GM12892 (cell line): ENCODE data around the gene MUC5AC.
"Not testable (repeated sequence)": the region's sequence is repeated elsewhere in the genome, so short reads cannot be mapped to it uniquely, and the experiment has no call there.

Source experiments
- DNase-seq: peaks from one replicate; pipeline ENCODE4 v3.0.0; 2011; ENCODE audit not compliant: insufficient read length
- FAIRE-seq: peaks from 2 replicates; lab custom pipeline; 2011; peaks lifted over from hg19 to GRCh38; lab: Jason Lieb, UNC
- POLR2A ChIP-seq: IDR thresholded peaks from 2 replicates; pipeline ENCODE4 v1.6.1; 2011; ENCODE audit warnings: low read depth, low read length, control low read depth
- POLR2AphosphoS5 ChIP-seq: IDR thresholded peaks from 2 replicates; pipeline ENCODE4 v1.6.1; 2011; ENCODE audit warnings: low read depth, low read length, control low read depth
- TAF1 ChIP-seq: IDR thresholded peaks from 2 replicates; pipeline ENCODE4 v1.6.1; 2011; ENCODE audit warnings: low read depth, mild to moderate bottlenecking, control low read depth, low read length, borderline replicate concordance

The MUC5AC gene

DNA sequence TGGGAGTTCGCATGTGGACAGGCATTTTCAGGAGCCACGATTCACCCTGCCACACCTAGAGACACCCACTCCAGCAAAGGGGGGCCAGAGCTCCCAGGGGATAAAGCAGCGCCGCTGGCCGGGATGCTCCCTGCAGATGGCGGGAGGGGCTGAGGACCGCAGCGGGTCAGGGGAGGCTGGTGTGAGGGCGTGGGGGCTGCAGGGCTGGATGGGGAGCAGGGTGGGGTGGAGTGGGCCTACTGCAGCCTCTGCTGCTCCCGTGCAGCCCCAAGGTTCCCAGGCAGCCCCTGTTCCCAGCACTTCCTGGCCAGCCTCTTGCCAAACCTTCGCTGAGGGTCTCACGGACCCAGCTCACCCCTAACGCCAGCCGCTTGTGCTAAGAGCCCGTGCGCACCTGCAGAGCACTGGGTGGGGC is 78.2 kb downstream of the MUC5AC start:
- TF ChIP-seq POLR2A (no peak), TAF1 (no peak)
- FAIRE-seq (no peak), DNase-seq (no peak)

GRCh38 chr11:1236316-1237127 is 78.8 kb downstream of the MUC5AC start:
- TF ChIP-seq POLR2A (no peak), TAF1 (no peak)
- no peak for FAIRE-seq

GRCh38 chr11:1237128-1237580 is 79.4 kb downstream of the MUC5AC start:
- TF ChIP-seq POLR2AphosphoS5 (no peak), POLR2A (no peak), TAF1 (no peak)
- FAIRE-seq (no peak), DNase-seq (no peak)

More at GRCh38 chr11:1236316-1237127, 78.8 kb downstream of the MUC5AC start:
- DNase-seq = no peak

GRCh38 chr11:1237851-1238250 is 80.1 kb downstream of the MUC5AC start:
- FAIRE-seq = no peak
- no peak for TF ChIP-seq POLR2A
- no peak for TF ChIP-seq TAF1
- no peak for TF ChIP-seq POLR2AphosphoS5

DNA sequence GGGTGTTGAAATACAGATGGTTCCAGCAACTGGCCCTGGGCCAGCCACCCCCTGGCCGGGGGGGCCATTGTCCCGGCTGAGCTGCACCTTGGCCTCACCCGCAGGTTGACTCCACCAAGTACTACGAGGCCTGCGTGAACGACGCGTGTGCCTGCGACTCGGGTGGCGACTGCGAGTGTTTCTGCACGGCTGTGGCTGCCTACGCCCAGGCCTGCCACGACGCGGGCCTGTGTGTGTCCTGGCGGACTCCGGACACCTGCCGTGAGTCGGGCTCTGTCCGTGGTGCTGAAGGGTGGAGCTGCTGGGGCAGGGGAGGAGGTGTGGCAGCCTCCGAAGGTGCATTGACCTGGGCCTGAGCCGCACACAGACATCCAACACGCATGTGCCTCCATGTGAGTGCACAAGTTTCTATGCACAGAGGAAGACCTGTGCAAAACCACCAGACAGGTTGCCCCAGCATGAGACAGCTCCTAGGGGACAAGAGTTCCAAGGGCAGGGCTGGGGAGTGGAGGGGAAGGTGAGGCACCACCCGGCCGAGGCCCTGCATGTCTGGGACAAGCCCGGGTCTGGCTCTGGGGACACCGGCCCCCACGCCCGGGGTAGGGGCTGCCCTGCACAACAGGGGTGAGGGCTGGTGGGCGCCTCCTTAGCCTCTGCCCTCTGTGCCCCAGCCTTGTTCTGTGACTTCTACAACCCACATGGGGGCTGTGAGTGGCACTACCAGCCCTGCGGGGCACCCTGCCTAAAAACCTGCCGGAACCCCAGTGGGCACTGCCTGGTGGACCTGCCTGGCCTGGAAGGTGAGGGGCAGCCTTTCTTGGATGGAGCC is 81.2 kb downstream of the MUC5AC start:
- DNase-seq (no peak), FAIRE-seq (no peak)
- TF ChIP-seq POLR2AphosphoS5 = no peak
- no peak for TF ChIP-seq TAF1
- no peak for TF ChIP-seq POLR2A

More at GRCh38 chr11:1237851-1238250, 80.1 kb downstream of the MUC5AC start:
- DNase-seq = no peak

GRCh38 chr11:1239596-1240205 is 81.9 kb downstream of the MUC5AC start:
- DNase-seq = no peak
- TF ChIP-seq TAF1 = no peak
- TF ChIP-seq POLR2A = no peak
- TF ChIP-seq POLR2AphosphoS5 = no peak
- FAIRE-seq = no peak

GRCh38 chr11:1240771-1241170 is 83.0 kb downstream of the MUC5AC start:
- no peak for TF ChIP-seq POLR2A
- no peak for TF ChIP-seq TAF1
- DNase-seq (no peak), FAIRE-seq (no peak)

GRCh38 chr11:1241706-1242105 is 84.0 kb downstream of the MUC5AC start:
- DNase-seq = no peak
- FAIRE-seq = no peak
- TF ChIP-seq POLR2A (no peak), TAF1 (no peak), POLR2AphosphoS5 (no peak)

- FAIRE-seq (no peak), DNase-seq (no peak)
- no peak for TF ChIP-seq POLR2AphosphoS5
- TF ChIP-seq TAF1 = no peak
- TF ChIP-seq POLR2A = no peak
Observed at GRCh38 chr11:1242289-1242688, 84.5 kb downstream of the MUC5AC start.

DNA sequence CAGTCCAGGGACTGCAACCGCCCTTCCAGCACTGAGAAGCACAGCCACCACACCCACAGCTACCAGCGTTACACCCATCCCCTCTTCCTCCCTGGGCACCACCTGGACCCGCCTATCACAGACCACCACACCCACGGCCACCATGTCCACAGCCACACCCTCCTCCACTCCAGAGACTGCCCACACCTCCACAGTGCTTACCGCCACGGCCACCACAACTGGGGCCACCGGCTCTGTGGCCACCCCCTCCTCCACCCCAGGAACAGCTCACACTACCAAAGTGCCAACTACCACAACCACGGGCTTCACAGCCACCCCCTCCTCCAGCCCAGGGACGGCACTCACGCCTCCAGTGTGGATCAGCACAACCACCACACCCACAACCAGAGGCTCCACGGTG is 85.0 kb downstream of the MUC5AC start:
- DNase-seq, FAIRE-seq: not testable (repeated sequence)

DNA sequence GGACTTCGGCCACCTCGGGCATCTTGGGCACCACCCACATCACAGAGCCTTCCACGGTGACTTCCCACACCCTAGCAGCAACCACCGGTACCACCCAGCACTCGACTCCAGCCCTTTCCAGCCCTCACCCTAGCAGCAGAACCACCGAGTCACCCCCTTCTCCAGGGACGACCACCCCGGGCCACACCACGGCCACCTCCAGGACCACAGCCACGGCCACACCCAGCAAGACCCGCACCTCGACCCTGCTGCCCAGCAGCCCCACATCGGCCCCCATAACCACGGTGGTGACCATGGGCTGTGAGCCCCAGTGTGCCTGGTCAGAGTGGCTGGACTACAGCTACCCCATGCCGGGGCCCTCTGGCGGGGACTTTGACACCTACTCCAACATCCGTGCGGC is 85.8 kb downstream of the MUC5AC start:
- DNase-seq, FAIRE-seq: not testable (repeated sequence)

DNA sequence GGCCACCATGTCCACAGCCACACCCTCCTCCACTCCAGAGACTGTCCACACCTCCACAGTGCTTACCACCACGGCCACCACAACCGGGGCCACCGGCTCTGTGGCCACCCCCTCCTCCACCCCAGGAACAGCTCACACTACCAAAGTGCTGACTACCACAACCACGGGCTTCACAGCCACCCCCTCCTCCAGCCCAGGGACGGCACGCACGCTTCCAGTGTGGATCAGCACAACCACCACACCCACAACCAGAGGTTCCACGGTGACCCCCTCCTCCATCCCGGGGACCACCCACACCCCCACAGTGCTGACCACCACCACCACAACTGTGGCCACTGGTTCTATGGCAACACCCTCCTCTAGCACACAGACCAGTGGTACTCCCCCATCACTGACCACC is 86.8 kb downstream of the MUC5AC start:
- DNase-seq, FAIRE-seq: not testable (repeated sequence)

- not testable (repeated sequence) for DNase-seq, FAIRE-seq
Observed at GRCh38 chr11:1245717-1246116, 88.0 kb downstream of the MUC5AC start.

DNA sequence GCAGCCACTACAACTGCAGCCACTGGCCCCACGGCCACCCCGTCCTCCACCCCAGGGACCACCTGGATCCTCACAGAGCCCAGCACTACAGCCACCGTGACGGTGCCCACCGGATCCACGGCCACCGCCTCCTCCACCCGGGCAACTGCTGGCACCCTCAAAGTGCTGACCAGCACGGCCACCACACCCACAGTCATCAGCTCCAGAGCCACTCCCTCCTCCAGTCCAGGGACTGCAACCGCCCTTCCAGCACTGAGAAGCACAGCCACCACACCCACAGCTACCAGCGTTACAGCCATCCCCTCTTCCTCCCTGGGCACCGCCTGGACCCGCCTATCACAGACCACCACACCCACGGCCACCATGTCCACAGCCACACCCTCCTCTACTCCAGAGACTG is 88.5 kb downstream of the MUC5AC start:
- not testable (repeated sequence) for DNase-seq, FAIRE-seq

DNA sequence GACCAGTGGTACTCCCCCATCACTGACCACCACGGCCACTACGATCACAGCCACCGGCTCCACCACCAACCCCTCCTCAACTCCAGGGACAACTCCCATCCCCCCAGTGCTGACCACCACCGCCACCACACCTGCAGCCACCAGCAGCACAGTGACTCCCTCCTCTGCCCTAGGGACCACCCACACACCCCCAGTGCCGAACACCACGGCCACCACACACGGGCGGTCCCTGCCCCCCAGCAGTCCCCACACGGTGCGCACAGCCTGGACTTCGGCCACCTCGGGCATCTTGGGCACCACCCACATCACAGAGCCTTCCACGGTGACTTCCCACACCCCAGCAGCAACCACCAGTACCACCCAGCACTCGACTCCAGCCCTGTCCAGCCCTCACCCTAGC is 89.3 kb downstream of the MUC5AC start:
- not testable (repeated sequence) for DNase-seq, FAIRE-seq

GRCh38 chr11:1248951-1249350 is 91.2 kb downstream of the MUC5AC start:
- not testable (repeated sequence) for DNase-seq, FAIRE-seq

- not testable (repeated sequence) for FAIRE-seq, DNase-seq
Observed at GRCh38 chr11:1250411-1250810, 92.7 kb downstream of the MUC5AC start.
